ENCODE data around the gene F10.

GRCh38 chr13:113190181-113190580, 67.6 kb downstream of the F10 start:
- no peak for TF ChIP-seq CTCF (conservative IDR thresholded peaks at IDR 0.05 in 1 of 2, IDR thresholded peaks at IDR 0.05 in 1 of 2; ENCODE audit: extremely low read depth in 1 of 2, insufficient read depth in 1 of 2, low read depth in 1 of 2, low read length in 2 of 2)
- no peak for TF ChIP-seq EZH2 (IDR thresholded peaks at IDR 0.05; ENCODE audit: borderline replicate concordance, low read length)
